Epidermal melanocyte (primary cell): ENCODE results near the gene AMOTL1.
"Not testable (repeated sequence)": the region's sequence is repeated elsewhere in the genome, so short reads cannot be mapped to it uniquely, and the experiment has no call there.

ENCODE experiments used
- DNase-seq: peaks from one replicate; pipeline ENCODE4 v3.0.0; 2011; ENCODE audit warnings: low spot score; ENCODE audit not compliant: insufficient read length

Gene AMOTL1

DNA sequence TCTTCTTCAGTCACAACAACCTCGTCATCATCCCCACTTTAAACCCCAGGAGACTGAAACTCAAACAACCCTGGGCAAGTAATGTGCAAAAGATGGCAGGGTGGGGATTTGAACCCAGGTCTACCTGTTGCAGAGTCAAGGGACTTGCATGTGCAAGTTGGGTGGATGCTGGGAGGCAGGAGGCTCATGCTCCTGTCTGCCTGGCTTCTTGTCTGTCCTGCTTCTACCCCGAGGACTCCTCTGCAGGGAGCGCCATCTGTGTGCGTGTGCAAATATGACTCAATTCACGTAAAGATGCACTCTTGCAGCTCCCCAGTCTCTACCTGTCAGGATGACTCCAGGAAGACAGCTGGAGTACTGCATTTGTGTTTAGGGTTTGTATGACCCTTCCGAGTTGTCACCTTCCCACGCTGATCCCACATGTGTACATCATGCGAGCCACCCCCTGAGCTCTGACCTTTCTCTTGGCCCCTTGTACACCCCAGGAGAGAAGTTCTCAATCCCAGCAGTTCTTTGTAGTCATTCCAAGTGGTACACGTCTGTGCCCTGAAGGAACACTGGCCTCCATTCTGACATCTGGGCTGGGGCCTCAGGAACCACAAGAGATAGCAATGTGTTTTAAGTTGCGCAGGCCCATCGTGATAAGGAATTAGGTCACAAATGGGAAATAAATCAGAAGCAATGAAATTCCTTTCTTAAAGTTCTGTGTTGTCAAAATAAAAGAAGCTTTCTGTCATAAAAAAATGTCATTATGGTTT is 109.5 kb downstream of the AMOTL1 start:
- no peak for DNase-seq

DNA sequence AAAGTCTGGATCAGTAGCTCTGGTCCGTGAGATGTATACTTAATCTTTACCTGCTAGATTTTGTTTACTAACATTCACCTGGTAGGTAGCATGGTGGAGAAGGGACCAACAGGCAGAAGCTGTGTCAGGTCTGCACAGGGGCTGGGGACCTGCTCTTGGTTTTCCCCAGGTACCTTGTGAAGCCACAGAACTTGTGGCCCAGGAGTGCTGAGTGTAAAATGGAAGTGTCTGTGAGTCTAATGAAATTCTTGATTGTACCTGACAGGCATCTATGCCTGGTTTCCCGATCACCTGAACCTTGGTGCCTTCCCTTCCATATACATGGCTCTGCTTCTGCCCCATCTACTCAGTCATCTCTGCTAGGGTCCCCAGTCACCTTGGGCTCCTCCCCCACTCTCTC is 110.8 kb downstream of the AMOTL1 start:
- no peak for DNase-seq

DNA sequence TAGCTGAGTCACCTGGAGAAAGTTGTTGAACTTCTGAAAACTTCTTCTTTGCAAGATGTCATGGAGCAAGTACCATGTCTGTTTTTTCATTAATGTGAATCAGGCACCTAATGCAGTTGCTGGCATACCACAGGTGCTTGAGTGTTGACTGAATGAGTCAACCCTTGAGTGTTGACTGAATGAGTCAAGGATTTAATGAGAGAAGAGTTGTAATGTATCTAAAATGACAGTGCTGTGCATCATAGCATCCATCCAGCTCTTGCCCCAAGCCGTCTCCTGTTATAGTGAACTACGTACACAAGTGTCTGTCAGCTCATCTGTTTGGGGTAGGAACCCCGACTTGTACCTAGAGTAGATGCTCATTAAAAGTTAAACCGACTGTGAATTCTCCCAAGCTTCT is 112.1 kb downstream of the AMOTL1 start:
- DNase-seq = no peak

DNA sequence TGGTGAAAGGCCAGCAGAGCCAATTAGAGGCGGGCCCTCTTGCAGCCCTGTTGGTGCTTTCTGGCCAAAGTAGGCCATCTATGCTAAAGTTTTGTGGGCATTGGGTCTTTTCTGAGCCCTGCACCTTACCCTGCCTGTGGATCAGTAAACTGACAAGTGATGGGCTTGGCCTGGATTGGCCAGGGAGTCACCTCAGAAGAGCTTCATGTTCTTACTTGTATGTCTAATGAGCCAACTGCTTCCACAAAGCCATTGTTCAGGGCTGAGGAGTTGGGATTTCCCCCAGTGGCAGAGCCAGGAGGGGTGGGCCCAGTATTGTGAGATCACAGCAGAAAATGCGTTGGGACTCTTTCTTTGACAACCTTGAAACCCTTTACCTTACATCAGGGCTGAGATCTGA is 114.8 kb downstream of the AMOTL1 start:
- DNase-seq = no peak

DNA sequence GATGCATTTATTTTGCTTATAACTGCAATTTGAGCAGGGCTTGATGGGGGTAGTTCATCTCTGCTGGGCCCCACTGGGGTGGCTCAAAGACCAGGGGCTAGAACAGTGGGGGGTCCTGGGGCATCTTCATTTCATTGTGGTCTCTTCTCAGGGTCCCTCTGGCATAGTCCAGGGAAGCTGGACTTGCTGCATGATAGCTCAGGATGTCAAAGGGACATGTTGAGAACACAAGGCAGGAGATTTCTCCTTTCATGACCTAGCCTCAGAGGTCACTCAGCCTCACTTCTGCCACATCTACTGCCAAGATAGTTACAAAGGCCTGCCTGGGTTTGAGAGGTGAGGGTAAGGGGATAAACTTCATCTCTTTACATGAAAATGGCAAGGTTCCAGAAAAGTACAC is 115.7 kb downstream of the AMOTL1 start:
- DNase-seq = no peak

DNA sequence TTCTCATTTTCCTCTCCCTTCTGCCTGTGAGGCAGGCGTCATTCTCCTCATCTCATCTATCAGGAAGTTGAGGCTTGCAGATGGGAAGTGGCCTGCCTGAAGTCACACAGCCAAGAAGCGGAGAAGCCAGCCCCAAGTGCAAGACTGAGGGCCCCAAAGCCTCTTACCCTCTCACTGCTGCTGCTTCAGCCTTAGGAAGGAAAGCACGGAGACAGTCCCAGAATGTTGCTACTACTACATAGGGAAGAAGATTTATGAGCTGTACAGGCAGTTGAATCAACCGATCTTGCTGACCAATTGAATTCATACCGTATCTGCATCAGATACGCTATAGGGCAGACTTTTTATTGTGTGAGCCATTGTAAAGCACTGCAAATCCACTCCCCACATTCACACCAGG is 116.2 kb downstream of the AMOTL1 start:
- DNase-seq = no peak

DNA sequence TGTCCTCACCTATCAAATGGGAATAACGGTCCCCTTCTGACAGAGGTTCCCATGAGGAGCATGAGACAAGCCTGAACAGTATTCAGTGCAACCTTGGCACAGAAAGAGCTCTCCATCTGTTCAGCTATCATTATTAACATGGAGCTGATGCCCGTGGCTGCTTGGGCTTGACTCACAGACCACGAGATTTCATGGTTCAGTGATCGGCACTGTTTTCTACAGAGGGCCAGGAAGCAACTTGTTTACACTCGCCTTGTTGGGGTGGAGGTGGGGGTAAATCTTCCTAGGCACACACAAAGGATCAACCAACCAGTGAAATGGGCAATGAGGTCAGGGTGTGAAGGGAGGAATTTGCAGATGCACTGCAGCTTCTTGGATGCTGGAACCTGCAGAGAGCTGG is 117.0 kb downstream of the AMOTL1 start:
- no peak for DNase-seq

DNA sequence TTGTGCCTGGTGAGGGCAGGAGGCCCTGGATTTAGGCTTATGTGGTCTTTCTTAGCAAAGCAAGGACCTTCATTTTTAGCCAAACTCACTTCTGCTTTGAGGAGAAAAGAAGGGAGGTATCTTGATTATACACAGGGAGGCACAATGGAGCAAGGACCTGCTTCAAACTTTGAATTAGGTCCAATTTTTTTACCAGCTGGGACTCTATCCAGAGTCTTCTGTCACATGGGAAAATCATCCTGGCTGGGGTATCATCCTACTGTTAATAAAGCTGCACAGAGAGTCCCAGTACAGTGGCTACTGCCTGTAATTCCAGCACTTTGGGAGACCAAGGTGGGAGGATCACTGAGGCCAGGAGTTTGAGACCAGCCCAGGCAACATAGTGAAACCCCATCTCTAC is 117.4 kb downstream of the AMOTL1 start:
- no peak for DNase-seq

DNA sequence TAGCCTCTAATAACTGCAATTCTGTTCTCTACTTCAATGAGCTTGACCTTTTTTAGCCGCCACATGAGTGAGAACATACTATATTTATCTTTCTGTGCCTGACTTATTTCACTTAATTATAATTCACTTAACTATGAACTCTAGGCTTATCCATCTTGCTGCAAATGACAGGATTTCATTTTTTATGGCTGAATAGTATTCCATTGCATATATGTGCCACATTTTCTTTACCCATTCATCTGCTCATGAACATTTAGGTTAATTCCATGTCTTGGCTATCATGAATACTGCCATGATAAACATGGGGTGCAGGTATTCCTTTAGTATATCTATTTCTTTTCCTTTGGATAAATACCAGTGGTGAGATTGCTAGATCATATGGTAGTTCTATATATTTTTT is 120.0 kb downstream of the AMOTL1 start:
- DNase-seq = no peak

DNA sequence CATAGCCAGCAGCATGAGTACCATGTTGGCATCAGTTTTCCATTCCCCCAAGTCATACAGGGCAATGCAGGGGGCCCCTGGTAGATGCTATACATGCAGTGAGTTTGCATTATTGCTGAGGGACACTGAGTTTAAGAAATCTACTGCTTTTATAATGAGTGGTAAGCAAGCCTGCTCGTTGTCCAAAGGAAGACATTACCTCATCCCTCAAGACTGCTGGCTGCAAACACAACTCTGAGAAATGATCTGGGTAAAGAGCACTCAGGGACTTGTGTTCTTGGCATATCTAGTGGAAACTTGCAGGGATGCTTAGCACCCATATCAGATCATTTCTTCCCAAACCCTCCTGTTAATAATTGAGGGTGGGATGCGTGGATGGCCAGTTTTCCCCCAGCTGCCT is 127.3 kb downstream of the AMOTL1 start:
- DNase-seq = no peak

DNA sequence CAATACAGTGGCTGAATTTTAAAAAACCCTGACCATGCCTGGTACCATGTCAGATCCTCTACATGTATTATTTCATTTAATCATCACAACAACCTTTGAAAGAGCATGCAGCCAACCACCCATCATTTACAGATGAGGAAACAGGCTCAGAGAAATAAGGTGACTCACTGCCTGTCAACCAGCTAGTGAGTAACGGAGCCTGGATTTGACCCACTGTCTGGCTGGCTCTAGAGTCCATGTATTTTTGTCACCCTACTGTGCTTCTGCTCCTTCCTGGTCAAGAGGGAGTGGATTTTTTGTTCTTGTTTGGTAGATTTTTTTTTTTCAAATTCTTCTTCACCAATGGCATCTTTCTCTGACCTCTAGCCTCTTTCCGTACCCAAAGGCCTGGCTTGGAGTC is 127.8 kb downstream of the AMOTL1 start:
- DNase-seq = no peak

DNA sequence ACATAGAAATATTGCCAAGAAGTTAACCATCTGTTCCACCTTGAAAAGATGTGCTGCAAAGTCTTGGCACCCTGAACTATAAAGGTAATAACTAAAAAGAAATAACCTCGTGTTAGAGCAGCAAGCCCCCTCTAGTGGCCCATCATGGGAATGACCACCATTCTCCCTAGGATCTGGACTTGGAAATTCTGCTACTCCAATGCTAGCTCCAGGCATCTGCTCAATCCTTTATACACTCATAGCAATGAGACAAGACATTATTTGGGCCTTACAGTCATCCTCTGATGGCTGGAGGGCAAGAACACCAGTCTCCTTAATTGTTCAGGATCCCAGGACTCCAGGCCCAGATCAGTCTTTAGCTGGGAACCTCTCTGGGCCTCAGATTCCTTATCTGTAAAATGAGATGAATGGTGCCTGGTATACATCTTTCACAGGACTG is 129.2 kb downstream of the AMOTL1 start:
- DNase-seq = no peak

DNA sequence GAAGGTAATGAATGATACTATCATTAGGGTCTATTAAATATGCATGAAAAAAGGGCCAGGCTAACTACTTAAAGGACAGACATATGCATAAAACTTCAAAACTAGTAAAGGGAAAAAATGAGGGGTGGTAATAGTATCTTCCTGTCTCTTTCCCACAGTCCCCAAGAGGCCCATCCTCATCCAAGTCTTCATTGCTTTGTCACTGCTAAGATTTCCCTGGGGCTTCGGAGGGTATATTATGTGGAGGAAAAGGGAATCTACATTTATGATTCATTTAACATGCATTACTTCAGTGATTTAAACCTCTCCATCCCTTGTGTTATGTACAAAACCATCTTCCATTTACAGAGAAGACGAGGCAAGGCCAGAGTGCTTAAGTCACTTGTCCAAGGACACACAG is 139.1 kb downstream of the AMOTL1 start:
- no peak for DNase-seq

DNA sequence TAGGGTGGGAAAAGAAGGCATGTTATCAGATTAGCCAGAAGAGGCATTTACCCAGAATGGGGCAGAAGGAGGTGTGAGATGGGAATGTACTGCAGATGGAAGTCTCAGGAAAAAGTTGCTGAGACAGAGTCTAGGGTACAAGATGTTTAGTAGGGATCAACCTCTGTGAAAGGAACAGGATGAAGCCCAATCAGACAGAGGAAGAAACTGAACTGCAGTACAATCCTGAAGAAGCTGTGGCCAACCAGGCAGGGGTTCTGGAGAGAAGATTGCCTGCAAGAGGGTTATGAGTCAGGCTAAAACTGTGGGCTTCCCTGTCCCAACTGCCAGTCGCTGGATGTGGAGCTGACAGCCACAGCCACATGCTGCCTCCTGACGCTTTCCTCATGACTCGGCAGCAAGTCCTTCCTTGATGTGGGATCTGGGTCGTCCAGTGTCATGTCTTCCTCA is 141.2 kb downstream of the AMOTL1 start:
- DNase-seq = no peak

DNA sequence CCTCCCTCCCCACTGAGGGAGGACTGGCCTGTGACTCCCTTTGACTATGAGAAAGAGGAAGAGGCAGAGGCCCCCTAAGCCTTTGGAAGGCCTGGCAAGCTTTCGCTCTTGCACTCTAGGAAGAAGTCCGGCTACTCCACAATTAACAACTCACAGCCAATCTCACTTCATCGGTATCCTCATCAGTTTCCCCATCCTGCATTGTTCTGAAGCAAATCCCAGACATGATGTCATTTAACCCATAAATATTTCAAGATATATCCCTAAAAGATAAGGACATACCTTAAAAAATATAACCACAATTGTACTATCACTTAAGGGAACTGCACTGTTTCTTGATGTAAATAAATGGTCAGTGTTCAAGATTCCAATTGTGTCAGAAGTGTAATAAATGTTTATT is 142.1 kb downstream of the AMOTL1 start:
- no peak for DNase-seq

DNA sequence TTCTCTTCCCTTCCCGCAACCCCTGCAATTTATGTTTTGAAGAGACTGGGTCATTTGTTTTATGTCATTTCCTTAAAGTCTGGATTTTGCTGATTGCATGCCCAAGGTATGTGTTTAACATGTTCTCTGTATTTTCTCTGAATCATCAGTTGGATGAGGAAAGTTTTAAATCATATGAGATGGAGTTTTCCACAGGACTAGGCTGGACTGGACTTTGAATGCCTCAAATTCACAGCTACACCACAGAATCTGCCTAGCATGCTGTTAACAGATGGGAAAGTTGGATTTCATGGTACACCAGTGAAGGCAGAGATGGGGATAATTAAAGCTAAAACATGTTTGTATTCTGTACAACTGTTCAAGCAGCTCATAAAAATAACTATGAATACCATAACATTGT is 142.6 kb downstream of the AMOTL1 start:
- peak; percentile 57 for DNase-seq

DNA sequence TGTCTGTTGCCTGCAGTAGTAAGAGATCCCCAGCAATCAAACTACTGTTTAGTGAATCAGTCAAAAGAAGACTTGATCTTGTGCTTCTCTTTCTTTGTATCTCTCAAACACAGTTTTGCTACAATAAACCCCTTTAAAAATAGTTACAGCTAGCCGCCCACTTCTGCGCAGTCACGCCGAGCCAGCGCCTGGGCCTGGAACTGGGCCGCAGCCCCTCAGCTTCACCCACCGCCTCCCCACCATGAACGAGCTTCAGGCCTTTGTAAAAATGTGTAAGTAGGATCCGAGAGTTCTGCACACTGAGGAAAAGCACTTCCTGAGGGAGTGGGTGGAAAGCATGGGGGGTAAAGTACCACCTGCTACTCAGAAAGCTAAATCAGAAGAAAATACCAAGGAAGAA is 144.7 kb downstream of the AMOTL1 start:
- DNase-seq = no peak

DNA sequence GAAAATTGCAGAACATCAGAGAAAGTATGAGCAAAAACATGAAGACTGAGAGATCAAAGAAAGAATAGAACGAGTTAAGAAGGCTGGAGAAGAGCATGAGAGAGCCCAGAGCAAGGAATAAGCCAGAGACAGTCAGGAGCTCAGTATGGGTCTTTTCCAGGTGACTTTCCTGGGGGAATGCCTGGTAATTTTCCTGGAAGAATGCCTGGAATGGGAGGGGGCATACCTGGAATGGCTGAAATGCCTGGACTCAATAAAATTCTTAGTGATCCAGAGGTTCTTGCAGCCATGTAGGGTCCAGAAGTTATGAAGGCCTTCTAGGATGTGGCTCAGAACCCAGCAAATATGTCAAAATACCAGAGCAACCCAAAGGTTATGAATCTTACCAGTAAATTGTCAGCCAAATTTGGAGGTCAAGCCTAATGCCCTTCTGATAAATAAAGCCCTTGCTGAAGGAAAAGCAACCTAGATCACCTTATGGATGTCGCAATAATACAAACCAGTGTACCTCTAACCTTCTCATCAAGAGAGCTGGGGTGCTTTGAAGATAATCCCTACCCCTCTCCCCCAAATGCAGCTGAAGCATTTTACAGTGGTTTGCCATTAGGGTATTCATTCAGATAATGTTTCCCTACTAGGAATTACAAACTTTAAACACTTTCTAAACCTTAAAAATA is 145.7 kb downstream of the AMOTL1 start:
- DNase-seq = not testable (repeated sequence)

DNA sequence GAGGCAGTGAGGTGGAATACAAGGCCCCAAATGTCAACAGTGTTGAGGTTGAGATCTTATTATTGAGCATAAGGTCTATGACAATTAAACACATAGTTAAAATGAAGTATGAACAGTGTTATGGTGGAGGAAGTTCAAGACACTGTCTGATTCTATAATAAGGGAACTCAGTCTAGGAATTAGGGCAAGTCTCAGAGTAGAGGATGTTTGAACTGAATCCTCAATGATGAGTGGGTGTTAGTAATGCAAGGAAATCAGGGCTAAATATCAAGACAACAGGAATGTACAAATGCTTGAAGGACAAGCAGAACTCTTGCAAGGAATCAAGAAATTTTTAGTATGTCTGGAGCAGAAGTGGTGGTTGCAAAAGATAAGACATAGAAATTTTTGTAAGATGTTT is 152.2 kb downstream of the AMOTL1 start:
- no peak for DNase-seq

DNA sequence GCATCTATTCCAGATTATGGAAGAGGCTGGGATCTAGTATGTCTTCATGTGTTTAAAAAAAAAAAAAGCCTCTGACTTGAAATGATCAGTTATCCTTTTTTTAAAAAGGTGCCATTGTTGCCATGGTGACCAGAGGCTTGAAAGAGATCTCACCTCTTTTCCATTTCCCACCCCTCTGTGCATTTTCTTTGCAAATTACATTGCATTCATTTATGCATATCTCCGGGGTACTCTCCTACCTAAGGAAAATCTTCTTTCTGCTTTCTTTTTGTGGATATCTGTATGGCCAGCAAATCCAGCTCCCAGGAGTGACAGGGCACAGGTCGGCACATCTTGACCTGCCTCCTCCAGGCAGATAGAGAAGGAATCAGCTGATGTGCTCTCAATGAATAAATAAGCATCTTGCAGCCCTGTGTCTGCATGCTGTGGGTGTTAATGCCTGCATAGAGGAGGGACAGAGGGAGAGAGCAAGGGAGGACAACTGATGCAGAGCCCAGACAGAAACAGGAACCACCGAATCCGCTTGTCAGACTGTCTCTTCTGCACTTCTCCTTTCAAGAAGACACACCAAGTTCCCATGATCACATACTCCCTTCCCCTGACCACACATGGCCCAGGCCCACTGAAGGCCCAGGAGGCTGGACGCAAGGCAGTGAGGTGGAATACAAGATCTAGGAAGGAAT is 154.3 kb downstream of the AMOTL1 start:
- DNase-seq = no peak

DNA sequence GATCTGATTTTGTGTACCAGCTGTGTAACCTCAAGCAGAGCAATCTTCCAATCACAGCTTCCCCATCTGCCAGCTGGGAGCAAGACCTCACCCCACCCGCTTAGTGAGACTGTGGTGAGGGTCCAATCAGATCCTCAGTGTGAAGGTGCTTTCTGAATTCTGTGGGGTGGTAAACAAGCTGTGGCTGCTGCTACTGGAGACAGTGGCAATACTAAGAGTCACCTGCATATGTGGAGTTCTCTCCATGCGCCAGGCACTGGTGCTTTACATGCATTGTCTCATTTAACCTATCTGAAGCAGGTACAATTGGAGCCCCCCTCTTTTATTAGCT is 154.8 kb downstream of the AMOTL1 start:
- no peak for DNase-seq

DNA sequence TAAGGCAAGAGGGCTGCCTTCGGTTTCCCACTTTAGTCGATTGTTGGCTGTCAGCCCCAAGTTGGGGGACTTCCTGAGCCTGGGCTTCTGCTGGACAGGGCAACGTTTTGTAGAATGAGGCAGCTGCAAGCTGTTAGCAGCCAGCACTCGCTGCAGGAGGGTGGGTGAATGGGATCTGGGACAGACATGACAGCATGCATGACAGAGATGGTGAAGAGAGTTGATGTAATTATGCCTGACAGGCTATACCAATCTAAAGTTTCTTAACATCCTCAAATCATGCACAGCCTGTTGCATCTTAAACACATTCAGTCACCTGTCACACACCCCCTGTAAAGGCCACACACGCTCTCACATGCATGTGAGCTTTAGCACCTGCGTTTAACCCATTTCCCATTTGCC is 156.0 kb downstream of the AMOTL1 start:
- DNase-seq = no peak

DNA sequence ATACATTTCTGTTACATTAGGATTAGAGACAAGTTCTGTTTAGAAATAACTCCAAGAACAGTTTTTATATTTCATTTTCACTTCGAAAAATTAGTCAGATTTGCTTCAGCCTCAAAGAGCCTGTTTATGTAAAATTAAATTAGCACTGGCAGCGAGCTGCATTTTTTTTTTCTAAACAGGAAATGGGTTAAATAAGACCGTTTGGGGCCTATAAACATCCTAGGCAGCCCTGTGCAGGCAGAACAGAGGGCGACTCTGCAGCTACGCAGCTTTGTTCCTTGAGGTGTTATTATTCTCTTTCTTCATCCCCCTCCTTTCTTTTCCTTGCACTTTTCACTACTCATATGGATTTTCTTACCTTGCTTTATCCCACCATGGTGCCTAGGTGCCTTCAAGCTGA is 156.5 kb downstream of the AMOTL1 start:
- no peak for DNase-seq
